ENCODE results near the gene TEKT2. TPM values are rescaled to one million over a fixed set of nuclear protein-coding genes. Genes with fewer than 3 reads are reported as not detected.

The TEKT2 gene
- total RNA-seq, 1 donor from 2014 or later, result not detected

DNA sequence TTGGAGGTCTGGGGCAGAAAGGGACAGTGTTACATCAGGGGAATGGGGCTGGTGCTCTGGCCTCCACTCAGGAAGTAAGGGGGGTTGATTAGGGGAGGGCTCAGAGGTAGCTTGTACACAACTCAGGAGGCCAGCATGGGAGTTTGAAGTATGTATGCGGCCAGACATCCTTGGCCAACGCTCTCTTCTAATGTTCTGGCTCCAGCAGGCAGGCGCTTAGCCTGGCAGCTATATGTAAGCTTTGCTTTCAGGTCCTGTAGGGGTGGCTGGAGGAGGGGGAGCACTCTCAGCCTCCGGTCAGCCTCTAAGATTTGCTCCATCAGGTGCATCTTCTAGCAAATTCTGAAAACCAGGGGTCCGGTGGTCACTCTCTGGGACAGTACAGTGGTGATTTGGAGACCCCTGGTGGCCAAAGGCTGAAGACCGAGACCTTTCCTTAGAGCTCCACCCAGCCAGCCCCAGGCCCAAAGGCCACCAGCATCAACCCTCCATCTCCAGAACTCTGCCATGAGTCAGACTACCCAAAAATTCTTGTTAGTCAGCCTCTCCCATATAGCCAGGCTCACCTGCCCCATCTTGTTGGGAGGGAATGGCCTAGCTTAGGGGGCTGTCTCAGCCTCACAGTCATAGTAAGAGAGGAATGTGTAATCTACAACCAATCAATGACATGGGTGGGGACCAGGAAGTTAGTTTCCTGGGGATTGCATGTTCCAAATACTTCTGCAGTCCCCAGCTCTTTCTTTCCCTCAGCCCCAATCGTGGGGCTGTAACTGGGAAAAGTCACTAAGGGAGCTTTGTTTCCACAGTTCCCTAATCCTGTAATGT, 50.8 kb downstream of the TEKT2 start:
- ChIA-PET POLR2A (interaction anchor here (0.7 to 1.3 kb wide), 2 partner anchors 14 to 1341 kb away, joined by 3 to 11 read pairs; partner anchors contain the start of gene TRAPPC3), CTCF (interaction anchor here (0.8 to 3.5 kb wide), 10 partner anchors 14 to 160 kb away, joined by 3 to 38 read pairs (median 4); partner anchors contain the start of gene TRAPPC3)
- no peak for DNase-seq
- Mint-ChIP-seq H3K36me3 (ENCODE audit: low read depth) (peaks cover 35% of the 10 kb centered on the region), H3K4me3 (no peak overlapping the region), H3K4me1 (no peaks in the 10 kb centered on the region), H3K9me3 (no peaks in the 10 kb centered on the region), H3K27me3 (no peaks in the 10 kb centered on the region), H3K27ac (no peak overlapping the region)
- no peak for TF ChIP-seq CTCF (IDR thresholded peaks at IDR 0.05)
- ATAC-seq (ENCODE audit: low read depth), result peak; percentile 67
- intact Hi-C loops (cut with micrococcal nuclease), result loop anchor here (1.0 to 5.0 kb wide), 2 partner anchors 35 to 277 kb away; no protein-coding TSS in a partner anchor

DNA sequence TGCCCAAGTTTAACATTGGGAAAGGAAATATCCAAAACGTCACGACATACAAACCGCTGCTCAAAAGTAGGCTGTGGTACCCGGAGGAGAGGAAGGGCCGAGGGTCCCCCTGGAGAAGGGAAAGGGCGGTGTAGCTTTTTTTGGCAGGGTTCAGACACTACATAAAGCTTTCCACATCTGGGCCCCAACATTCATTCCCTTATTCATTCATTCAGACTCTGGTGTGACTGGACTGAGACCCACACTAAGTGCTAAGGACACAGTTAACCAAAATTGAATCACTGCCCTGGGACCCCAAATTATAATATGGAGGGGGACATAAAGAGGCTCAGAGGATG, 51.4 kb downstream of the TEKT2 start:
- no peaks in the 10 kb centered on the region for H3K4me1 Mint-ChIP-seq
- H3K27me3 Mint-ChIP-seq, result no peaks in the 10 kb centered on the region
- intact Hi-C loops (cut with micrococcal nuclease), result no loop called here
- POLR2A ChIA-PET, result interaction anchor here (1.3 kb wide), 1 partner anchor 14 kb away, joined by 3 read pairs; the partner anchor contains the start of gene TRAPPC3
- H3K4me3 Mint-ChIP-seq, result no peak overlapping the region
- no peak for DNase-seq
- CTCF ChIA-PET, result interaction anchor here (0.8 to 3.5 kb wide), 8 partner anchors 13 to 150 kb away, joined by 3 to 38 read pairs (median 5); partner anchors contain the start of gene TRAPPC3
- no peak overlapping the region for H3K27ac Mint-ChIP-seq
- peaks cover 41% of the 10 kb centered on the region for H3K36me3 Mint-ChIP-seq (ENCODE audit: low read depth)
- ATAC-seq (ENCODE audit: low read depth), result no peak
- H3K9me3 Mint-ChIP-seq, result no peaks in the 10 kb centered on the region
- TF ChIP-seq CTCF (IDR thresholded peaks at IDR 0.05), result no peak

DNA sequence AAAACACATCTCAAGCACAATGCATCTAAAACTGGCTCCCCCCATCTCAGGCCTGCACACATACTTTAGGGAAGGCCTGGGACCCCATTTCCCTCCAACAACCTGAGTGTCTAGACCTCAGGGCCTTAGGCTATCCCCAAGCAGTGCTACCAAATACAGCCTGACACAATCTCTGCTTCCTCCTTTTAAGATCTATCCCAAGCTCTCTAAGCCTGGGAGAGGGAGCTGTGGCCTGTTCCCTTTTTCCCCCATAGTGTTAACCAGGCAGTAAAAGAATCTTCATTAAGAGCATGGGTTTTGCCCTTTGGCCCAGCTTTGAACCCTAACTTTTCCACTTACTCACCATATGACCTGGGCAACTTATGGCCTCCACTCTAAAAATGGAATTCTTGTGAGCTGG, 51.9 kb downstream of the TEKT2 start:
- no peak for TF ChIP-seq CTCF (IDR thresholded peaks at IDR 0.05)
- no peaks in the 10 kb centered on the region for H3K4me1 Mint-ChIP-seq
- H3K36me3 Mint-ChIP-seq (ENCODE audit: low read depth), result peaks cover 41% of the 10 kb centered on the region
- POLR2A ChIA-PET, result no interaction called here
- DNase-seq, result no peak
- H3K27ac Mint-ChIP-seq, result no peak overlapping the region
- ATAC-seq (ENCODE audit: low read depth), result no peak
- CTCF ChIA-PET, result interaction anchor here (0.9 to 3.5 kb wide), 4 partner anchors 13 to 150 kb away, joined by 3 to 38 read pairs (median 8); partner anchors contain the start of gene TRAPPC3
- no peak overlapping the region for H3K4me3 Mint-ChIP-seq
- no peaks in the 10 kb centered on the region for H3K9me3 Mint-ChIP-seq
- intact Hi-C loops (cut with micrococcal nuclease), result no loop called here
- H3K27me3 Mint-ChIP-seq, result no peaks in the 10 kb centered on the region

DNA sequence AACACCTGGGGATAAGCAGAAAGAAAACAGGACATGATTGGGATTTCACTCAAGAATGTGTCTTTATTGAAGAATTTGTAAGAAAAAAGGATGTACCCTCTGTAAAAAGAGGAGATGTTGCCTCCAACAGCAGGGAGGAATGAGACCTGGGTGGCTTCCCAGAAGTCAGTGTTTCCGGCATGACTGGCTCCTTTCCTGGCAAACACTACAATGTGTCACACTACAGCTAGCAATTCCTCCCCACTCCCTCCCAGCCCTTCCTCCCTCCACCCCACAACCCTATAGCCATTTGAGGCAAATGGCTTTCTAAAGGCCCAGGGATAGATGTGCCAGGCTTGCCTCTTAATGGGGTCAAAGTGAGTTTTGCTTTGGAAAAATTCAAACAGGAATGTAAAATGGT, 52.6 kb downstream of the TEKT2 start:
- TF ChIP-seq CTCF (IDR thresholded peaks at IDR 0.05), result no peak
- no peak overlapping the region for H3K27ac Mint-ChIP-seq
- no peaks in the 10 kb centered on the region for H3K4me1 Mint-ChIP-seq
- ATAC-seq (ENCODE audit: low read depth) (no peak), DNase-seq (no peak)
- CTCF ChIA-PET, result no interaction called here
- no peaks in the 10 kb centered on the region for H3K9me3 Mint-ChIP-seq
- H3K36me3 Mint-ChIP-seq (ENCODE audit: low read depth), result peaks cover 41% of the 10 kb centered on the region
- no peak overlapping the region for H3K4me3 Mint-ChIP-seq
- POLR2A ChIA-PET, result no interaction called here
- no peaks in the 10 kb centered on the region for H3K27me3 Mint-ChIP-seq
- intact Hi-C loops (cut with micrococcal nuclease), result no loop called here

- ChIA-PET POLR2A (no interaction called here), CTCF (no interaction called here)
- H3K9me3 Mint-ChIP-seq, result no peaks in the 10 kb centered on the region
- H3K27ac Mint-ChIP-seq, result no peak overlapping the region
- H3K4me1 Mint-ChIP-seq, result peaks cover 4% of the 10 kb centered on the region
- peaks cover 43% of the 10 kb centered on the region for H3K36me3 Mint-ChIP-seq (ENCODE audit: low read depth)
- intact Hi-C loops (cut with micrococcal nuclease), result no loop called here
- no peak for TF ChIP-seq CTCF (IDR thresholded peaks at IDR 0.05)
- ATAC-seq (ENCODE audit: low read depth), result no peak
- H3K4me3 Mint-ChIP-seq, result no peak overlapping the region
- no peak for DNase-seq
- no peaks in the 10 kb centered on the region for H3K27me3 Mint-ChIP-seq
These were observed 53.3 kb downstream of the TEKT2 start for GRCh38 chr1:36137226-36137625.

Measured in activated B cell treated with CpG ODN at 0.5 μM for 24 hours (primary cell).